GM19328 (cell line): ENCODE measurements around the gene IL1RL1.

Experiments used
- ATAC-seq: cut with Tn5 transposase; IDR thresholded peaks from one replicate; pipeline ENCODE4 v1.9.1; 2021; ENCODE audit warnings: mild to moderate bottlenecking, moderate library complexity; ENCODE audit not compliant: unreplicated experiment

IL1RL1 gene

DNA sequence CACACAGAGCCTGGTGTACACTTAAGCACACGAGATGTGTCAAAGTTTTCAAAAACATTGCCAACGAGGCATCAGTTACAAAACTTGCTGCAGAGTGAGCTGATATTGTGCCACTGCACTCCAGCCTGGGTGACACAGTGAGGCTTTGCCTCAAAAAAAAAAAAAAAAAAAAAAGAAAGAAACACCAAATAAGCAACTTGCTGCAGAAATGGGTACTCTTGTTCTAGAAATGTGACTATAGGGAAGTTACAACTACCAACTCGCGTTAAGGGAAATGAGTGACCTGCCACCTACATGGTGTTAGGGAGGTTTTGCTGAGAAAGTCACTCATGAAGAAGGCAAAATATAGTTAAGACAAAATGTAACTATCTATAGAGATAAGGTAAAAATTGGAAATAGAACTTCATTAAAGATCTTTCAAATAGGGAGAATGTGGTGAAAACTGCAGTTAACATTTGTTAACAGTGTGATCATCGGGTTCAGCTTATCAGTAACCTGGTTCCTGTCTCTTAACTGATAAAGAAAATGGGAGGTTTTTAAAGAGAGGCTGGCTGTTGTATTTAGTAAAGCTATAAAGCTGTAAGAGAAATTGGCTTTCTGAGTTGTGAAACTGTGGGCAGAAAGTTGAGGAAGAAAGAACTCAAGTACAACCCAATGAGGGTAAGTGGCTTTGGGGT is at the start of gene IL1RL1:
Gene IL1RL1 (plus strand): TSS at position 600 of the 677 bp plus-strand sequence. CDS start 26,702 bp downstream, outside the sequence.
- no peak for ATAC-seq

DNA sequence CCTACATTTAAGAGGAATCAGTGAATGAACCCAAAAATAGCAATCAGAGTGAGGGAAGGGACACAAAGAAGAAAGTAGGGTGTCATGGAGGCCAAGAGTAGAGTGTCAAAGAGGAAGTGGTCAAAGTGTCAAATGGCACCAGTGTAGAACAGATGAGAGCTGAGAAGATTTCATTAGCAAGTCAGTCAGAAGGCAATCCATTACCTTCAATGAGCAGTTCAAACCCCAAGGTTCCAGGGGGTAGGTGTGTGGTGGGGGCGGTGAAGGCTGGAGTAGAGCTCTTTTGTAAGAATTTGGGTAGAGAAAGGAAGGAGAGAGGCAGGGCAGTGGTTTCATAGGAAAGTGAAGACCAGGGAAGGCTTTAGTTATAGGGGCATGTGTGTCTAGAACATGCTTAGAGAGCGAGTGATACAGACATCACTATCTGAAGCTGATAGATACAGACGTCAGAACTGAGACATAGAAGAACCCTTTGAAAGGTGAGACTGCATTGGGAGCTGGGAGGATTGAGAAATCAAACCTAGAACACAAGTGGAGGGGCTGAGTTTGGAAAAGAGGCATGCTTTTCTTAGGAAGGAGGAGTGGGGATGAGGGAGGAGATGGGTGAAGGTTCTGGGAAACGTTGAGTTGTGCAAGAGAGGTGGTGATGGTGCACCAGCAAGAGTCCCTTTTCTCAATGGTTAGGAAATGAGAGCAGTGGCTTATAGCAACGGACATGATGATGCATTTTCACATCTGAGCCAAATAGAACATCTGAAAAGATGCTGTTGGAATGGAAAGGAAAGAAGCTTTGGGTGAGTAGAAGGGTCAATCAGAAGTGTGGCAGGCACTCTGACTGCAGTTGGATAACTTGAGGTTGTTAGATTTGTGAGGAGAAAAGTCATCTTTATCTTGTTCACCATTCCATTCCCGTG is 48.9 kb upstream of the IL1RL1 start:
- ATAC-seq: no peak

DNA sequence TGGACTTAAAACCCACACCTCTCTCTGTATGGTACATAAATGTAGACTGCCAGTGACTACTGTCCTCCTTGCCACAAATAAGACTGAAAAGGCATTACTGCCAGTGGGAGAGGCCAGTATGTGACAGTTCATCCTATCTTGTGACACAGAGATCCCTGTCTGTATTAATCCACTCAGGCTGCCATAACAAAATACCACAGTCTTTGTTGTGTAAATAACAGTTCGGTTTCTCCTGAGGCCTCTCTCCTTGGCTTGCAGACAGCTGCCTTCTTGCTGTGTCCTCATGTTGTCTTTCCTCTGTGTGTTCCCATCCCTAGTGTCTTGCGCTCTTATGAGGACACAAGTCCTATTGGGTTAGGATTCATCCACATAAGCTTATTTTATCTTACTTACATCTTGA is 46.4 kb upstream of the IL1RL1 start:
- ATAC-seq: no peak

DNA sequence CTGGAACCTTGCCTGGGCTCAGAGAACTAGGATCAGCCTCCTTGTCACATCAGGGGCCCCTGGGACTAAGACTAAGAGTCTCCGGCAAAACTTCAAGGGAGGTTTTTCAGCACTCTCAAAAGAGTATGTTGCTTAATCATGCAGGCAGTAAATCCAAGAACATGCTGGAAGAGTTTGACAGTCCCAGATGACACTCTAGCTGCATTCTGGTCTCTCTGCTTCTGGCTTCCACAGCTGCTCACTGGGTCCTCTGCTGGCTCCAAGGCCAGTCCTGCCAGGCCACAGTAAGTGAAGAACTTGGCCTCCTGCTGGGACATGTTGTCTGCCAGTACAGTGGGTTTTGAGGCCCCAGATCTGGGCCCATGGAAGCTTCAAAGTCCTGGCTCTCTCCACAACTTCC is 45.2 kb upstream of the IL1RL1 start:
- no peak for ATAC-seq

DNA sequence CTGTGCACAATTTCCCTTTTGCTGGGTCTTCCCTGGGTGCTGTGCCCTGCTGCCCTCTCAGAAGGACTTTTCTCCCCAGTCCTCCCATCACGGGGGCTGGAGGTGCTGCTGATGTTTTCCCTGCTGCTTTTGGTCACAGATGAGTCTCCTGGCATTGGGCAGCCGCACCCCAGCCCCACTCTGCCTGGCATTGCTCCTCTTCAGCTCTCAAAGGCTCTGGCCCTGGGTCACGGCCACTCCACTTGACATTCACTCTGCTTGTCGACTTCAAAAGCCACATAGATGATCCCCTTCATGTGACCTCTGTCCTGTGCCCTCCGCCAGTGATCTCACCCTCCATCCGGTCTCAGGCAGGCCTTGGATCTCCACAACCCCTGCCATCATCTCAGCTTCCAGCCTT is 43.6 kb upstream of the IL1RL1 start:
- ATAC-seq: no peak

DNA sequence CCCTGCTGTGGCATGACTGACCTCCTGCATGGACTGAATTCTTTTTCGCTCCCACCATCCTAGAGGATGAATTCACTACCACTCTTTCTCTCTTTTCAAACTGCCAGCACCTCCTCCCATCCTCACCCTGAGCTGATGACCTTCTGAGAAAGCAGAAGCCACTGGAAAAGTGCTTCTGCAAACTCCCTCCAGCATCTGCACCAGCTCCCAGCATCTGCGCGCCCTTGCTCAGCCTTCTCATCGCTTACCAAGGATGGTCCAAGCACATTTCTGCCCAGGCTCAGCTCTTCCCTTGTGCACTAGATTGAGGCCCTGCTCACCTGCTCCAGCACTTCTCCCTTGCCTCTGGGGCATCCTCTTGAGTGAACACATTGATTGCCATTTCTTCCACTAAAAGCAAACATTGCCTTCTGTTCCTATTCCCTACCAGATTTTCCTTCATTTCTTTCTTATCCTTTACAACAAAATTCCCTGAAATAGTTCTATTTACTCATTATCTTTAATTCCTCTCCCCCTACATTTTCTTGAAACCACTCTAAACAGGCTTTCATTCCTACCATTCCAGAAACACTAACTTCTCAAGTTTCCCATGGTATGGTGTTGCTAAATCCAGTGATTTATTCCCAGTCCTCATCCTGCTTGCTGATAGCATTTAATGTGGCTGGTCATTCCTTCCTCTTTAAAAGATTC is 42.7 kb upstream of the IL1RL1 start:
- no peak for ATAC-seq

DNA sequence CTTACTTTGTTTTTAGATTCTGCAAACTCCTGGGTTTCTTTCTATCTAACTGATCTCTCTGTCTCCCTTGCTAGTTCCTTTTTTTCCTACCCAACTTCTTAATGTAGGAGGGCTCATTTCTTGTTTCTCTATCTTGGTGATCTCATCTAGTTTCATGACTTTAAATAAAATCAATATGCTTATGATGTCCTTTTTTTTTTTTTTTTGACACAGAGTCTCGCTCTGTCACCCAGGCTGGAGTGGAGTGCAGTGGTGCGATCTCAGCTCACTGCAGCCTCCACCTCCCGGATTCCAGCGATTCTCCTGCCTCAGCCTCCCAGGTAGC is 42.2 kb upstream of the IL1RL1 start:
- no peak for ATAC-seq

DNA sequence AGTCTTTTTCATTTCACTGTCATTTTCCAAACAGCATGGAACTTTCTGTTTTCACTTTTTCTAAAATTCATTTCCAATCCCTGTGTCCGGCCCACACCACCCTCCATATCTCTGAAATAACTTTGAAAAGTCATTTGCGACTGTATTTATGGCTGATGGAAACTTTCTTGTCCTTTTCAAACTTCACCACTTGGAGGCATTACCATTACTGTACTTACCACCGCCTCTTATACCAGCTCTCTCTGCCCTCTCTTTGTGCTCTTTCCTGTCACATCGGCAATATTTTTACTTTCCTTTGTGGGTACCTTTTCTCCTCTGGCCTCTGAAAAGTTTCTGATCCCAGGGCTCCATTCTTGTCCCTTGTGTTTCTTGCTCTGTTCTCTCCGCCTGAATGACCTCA is 39.5 kb upstream of the IL1RL1 start:
- no peak for ATAC-seq

DNA sequence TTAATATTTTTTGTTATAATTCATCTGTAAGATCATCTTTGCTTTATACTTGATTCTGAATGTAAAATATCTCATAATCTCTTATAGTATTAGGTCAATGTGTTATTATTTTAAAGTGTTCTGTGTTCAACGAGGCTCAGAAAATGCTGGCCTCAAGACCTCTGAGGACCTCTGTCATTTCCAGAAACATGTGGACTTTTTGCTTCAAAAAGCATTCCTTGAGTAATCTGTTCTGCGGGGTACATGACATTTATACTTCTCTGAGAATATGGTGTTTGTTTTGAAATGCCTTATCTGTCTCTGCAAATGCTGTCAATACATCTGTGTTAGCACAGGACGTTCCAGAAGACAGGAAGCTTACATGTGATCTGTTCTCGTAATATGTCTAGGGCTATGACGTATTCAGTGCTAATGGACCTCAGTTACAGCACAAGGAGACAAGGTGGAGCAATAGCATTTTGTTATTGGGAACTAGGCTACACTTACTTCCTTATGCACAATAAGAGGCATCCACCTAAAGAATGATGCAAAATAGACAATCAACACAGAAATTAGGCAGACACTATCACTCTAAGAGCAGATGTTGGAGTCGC is 37.6 kb upstream of the IL1RL1 start:
- no peak for ATAC-seq

DNA sequence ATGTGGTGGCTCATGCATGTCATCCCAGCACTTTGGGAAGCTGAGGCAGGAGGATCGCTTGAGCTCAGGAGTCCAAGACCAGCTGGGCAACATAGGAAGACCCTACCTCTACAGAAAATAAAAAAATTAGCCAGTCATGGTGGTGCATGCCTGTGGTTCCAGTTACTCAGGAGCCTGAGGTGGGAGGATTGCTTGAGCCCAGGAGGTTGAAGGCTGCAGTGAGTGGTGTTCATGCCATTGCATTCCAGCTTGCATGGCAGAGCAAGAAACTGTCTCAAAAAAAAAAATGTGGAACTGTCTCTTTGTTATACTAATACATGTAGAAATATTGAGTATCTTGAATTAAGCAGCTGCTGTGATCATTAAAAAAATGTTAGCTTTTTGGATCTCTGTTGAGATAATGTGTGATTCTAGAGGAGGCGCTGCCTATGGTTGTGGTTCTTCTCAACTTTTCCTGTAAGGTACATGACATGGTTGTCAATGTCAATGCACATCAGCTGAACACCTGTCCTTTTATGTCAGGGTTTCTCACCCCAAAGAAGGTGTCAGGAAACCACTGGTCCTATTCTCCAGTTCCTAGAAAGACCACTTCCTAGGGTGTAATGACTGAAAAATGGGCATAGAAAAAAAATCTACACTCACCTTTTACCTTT is 34.7 kb upstream of the IL1RL1 start:
- no peak for ATAC-seq

DNA sequence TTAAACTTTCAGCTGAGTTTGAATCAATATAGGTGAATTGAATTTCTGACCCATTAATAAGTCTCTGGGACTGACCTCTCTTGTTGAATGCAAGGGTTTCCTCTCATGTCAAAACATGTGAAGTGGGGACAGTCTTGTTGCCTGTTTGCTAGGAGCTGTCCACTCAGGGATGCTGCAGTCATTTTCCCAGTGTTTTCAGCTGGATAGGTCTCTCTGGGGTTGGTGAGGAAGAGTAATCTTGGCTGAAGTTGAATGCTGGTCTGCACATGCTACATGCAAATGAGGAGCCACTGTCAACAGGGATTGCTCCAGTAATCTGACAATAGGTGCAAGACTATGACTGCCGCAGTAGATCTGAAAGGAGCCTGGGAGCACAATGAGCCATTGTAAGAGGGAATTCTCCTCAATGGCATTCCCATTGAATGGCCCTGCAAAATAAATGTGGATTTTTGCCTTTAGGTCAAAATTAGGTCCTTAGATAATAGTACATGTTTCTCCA is 34.1 kb upstream of the IL1RL1 start:
- ATAC-seq: no peak

DNA sequence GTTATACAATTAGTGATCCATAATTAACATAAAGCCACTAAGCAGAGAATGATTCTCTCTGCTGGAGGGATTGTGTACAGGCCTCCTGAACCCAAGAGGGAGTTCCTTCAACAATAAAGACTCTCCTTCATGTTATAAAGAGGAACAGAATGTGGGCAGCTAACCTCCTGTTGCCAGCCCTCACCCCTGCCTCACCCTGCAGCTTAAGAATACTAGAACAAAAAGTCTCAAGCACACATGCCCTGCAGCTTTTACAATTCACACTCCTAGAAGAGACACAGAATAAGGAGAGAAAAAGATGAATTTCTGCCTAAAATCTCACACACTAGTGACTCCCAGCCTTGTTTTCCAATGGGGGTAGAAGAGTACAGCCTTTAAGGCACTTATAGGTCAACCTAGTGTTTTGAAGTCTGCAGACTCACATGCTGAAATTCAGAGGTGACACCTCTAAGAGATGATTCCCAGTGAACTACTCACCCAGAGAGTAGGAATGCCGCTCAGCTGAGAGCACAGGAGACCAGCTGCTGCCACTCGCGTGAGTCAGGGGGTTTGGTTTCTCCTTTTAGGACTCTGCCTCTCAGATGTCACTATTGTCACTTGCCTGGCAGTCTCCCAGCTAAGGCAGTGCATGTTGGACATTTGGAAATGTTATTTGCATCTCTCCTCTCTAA is 32.5 kb upstream of the IL1RL1 start:
- no peak for ATAC-seq

DNA sequence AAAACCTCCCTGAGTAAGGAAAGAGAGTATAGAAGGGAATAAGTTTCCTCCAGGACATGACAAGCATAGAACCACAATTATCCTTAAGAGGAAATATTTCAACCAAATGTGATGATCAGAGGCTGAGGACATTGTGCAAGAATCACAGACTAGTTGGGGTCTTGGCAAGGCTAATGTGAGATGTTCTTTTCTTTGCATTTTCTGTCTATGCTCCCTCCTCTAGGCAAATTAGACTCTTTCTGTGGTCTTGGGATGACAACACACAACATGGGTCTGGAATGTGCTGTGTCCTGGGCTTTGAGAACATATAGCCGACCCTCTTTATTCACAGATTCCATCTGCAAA is 32.0 kb upstream of the IL1RL1 start:
- no peak for ATAC-seq

DNA sequence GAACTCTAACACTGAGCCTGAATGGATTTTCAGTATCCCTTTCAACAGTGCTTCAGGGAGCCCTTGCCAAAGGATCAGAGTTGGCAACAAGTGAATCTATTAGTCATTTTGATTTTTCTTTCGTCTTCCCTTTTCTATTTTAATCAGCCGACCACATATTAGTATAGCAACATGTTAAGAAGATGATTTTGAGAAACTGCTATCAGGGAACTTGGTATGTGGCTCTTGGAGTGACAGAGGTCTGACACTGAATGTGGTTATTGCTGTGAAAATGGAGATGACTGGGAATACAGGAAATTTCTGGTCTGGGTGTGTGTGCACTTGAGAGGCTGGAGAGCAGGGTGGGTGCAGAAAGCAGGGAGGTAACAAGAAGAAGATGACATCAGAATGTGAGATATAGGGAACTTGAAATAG is 28.7 kb upstream of the IL1RL1 start:
- ATAC-seq: no peak

DNA sequence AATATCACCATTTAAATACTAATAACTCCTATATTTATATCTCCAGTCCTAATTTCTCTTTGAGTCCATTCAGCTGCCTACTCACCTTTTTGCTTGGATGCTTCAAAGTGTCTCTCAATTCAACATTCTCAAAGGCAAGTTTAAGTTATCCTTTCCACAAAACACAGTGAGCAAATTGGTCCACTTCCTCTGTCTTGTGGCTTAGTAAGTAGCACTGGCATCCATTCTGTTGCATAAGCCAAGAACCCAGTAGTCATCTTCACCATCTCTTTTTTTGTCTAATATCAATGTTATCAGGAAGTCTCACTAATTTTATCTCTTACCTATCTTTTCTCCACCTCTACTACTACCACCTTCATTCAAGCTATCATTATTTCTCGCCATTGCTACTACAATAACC is 27.4 kb upstream of the IL1RL1 start:
- ATAC-seq: no peak

DNA sequence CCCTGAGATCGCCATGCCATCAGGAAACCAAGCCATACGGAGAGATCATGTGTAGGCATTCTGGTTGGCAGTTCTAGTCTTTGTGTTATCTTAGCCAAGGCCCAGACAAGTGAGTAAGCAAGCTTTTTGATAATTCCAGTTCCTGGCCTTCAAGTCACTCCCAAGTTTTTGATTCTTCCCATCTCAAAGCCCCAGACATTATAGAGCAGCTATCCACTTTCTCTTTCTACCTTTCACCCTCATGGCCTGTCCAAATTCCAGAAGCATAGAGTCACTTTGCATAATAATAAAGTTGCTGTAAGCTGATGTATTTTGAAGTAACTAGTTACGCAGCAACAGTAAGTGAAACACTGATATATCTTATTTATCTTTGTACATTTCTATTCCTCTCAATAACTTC is 26.8 kb upstream of the IL1RL1 start:
- no peak for ATAC-seq

DNA sequence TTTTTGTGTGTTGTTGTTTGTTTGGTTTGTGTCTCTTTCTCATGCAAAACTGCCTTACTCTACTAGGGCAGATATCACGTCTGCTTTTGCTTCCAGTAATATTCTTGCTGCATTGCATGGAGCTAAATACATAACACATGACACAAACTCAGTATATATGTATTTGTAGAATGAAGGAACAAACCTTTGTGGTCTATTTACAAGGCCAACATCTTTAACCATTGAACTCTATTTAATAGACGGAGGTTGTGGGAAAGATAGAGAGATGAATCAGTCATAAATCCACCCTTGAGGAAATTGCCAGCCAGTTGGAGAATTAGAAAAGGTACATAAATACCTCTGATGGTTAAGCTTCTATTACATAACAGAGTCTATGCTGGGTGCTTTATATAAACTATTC is 26.0 kb upstream of the IL1RL1 start:
- ATAC-seq: no peak

DNA sequence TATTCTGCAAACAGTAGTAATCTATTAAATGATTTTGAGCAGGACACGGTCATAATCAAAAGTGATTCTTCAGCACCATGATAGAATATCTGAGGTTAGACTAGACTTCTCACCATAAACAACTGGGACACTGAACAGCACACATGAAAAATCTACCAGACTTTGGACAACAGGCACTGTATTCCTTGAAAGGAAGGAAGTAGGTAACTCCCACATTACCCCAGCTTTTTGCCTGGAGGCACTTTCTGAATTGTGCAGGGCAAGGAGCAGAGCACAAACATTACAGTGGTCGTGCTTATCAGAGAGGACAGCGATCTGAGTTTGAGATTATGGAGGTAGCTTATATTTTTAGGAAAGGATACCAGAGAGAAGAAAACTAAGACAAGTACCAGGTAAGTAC is 25.3 kb upstream of the IL1RL1 start:
- ATAC-seq: no peak

DNA sequence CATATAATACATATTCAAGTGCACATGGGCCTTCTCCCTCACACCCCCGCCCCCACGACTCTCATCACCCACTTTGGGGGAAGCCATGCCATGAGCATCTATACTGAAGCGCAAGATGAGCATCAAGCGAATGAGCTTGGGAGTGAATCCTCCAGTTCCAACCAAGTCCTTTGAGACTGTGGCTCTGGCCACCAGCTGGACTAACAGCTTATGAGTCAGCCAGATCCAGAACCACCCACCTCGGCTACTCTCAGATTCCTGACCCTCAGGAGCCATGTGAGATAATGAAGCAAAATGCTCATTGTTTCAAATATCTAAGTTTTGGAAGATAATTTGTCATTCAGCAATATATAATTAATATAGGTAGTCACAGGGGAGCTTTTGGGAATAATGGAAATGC is 22.2 kb upstream of the IL1RL1 start:
- no peak for ATAC-seq

DNA sequence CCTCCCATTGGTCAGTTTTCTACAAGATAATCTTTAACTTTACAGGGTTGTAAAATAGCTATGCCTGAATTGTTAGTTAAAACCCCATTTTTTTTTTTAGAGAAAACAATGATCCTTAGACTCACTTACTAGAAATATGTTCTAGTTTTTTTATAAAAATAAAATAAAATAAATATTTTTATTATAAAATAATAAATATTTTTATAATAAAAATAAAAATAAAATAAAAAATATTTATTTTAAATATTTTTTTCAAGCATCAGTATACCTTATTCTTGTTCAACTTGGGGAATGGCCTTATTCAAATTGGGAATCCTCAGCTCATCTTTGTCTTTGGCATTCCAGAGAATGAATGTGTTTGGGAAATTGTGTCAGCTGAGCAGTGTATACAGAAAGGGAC is 20.8 kb upstream of the IL1RL1 start:
- ATAC-seq: no peak
